Dermis blood vessel endothelial cell (primary cell): Measurements from ENCODE around the gene KRT75. TPM values are rescaled to one million over a fixed set of nuclear protein-coding genes. Genes with fewer than 3 reads are reported as not detected.
A peak's percentile ranks its signal among the peaks of the same experiment; 100 is the strongest.

Experiments
- DNase-seq: peaks from one replicate; pipeline ENCODE4 v3.0.0; 2010
- total RNA-seq: library from RNA; depleted of rRNA; stranded (reverse); fragments of >200 nt; gene quantifications from 2 replicates; pipeline ENCODE4 v1.2.3, GENCODE V29; 2014

KRT75 gene
- total RNA-seq, 1 donor from 2014 or later, result not detected

- DNase-seq, result no peak
Measured at GRCh38 chr12:52439420-52439819, 5.2 kb upstream of the KRT75 start.

DNA sequence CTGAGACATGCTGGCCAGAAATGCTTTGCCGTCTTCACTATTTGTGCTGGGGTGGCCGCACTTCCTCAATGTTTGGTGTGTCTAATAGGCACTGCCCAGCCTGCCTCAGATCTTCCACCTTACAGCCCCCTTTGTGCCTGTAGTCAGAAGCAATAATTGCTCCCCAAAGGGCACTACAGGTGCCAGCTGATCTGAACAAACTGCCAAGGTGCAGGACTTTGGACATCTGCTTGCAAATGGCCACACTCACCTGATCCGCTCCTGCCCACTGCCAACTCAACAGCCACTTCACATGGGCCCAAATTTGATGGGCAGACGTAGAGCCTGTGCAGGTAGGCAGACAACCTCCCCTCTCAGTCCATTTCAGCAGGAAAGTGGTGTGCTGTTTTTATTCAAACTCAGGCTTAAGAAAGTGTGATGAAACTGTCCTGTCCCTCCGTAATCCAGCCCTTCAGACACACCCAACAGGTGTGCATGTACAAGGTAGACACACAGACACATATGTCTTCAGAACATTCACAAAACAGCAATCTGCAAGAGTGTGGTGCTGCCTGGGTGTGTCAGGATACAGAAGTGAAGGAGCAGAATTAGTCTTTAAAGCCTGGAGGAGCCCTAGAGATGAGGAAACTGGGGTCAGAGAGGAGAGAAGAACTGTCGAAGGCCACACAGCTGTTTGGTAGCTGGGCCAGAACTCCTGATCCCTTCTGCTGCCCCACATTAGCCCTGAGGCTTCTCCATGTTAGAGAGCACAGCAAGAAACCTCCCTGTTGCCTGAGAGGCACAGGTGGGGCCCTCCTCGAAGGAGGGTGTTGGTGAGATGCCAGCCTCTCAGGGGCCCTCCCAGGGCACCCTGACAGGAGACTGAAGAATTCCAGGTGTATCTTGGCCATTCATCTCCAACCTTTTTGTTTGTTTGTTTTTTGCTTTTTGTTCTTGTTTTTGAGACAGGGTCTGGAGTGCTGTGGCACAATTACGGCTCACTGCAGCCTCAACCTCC is 4.4 kb upstream of the KRT75 start:
- DNase-seq, result no peak

- DNase-seq, result no peak
Measured at GRCh38 chr12:52437508-52437907, 3.3 kb upstream of the KRT75 start.

DNA sequence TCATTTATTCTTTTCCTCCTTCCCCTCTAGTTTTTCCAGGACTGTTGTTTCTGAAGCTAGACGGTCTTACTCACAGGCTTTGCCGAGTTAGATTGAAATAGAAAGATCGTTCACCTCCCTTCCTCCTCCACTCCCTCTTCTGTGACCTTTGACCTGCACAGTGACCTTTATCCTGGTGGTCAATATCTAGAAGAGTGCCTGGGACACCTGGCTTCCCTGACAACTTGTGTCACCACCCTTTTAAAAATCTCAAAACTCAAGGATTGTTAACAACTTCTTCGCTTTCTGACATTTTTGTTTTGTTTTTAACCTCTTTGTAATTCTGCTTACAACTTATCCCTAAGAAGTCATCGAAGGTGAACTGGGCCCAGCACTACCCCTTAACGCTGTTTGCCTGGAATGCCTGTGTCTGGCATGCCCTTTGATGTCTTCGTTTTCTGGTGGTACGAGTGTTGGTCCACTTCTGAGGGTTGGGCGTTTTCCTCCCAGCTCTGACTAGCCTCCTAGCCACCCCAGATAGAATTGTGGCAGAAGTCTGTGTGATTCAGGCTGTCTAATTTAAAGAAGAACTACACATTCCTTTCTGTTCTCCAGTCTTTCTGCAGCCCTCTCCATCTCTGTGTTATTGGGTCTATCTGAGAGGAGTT is 2.8 kb upstream of the KRT75 start:
- no peak for DNase-seq

- peak; percentile 4 for DNase-seq
Measured at GRCh38 chr12:52436000-52436827, 2.0 kb upstream of the KRT75 start.

DNA sequence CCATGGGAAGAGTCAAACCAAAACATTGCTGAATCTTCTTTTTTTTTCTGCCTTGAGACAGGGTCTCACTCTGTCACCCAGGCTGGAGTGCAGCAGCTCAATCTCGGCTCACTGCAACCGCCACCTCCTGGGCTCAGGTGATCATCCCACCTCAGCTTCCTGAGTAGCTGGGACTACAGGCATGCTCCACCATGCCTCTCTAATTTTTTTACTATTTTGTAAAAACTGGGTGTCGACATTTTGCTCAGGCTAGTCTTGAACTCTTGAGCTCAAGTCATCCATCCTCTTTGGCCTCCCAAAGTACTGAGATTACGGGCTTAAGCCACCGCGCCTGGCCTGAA is 1.5 kb upstream of the KRT75 start:
- DNase-seq, result no peak

- DNase-seq, result no peak
Measured at GRCh38 chr12:52434760-52435530, 774 bp upstream of the KRT75 start.

GRCh38 chr12:52433501-52434080 is 580 bp downstream of the KRT75 start:
- no peak for DNase-seq

- DNase-seq, result no peak
Measured at GRCh38 chr12:52432559-52433207, 1.5 kb downstream of the KRT75 start.

GRCh38 chr12:52428121-52428520 is 6.0 kb downstream of the KRT75 start:
- DNase-seq, result no peak

GRCh38 chr12:52427083-52427482 is 7.1 kb downstream of the KRT75 start:
- DNase-seq, result no peak

DNA sequence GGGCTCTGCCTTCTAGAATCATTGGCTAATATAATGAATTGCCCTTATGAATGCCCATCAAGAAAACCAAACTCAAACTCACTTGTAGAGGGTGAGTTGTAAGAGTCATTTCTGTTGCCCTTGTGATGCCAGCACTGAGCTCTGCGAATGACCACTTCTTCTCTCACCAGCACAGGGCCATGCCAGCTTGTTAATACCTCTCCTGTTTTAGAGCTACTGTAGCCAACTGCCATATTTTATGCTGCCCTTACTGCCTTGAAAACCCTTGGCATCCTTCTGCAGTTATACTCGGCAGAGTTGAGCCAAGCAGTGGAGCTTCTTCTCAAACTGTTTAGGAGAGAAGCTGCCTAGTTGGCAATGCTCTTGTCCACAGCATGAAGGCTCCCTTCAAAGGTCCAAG is 8.1 kb downstream of the KRT75 start:
- DNase-seq, result no peak

- no peak for DNase-seq
Measured at GRCh38 chr12:52425466-52425865, 8.7 kb downstream of the KRT75 start.

- no peak for DNase-seq
Measured at GRCh38 chr12:52423661-52424500, 10.3 kb downstream of the KRT75 start.

DNA sequence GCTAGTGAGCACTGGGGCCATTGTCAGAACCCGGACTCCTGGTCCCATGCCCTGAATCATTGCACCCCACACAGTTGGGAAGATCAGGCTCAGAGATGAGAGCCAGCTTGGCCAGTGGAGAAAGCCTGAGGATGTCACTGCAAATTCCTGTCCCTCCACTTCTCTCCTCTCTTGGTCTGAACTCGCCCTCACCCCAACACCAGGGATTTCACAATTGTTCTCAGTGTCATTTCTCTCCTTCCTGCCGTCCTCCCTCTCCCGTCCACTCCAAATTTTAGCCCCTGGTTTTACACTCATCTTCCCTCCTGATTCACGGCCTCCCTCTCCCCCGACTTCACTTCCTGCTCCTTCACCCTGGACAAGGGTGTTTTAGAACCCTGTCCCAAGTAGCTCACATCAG is 11.1 kb downstream of the KRT75 start:
- no peak for DNase-seq

GRCh38 chr12:52419656-52420055 is 14.5 kb downstream of the KRT75 start:
- no peak for DNase-seq

DNA sequence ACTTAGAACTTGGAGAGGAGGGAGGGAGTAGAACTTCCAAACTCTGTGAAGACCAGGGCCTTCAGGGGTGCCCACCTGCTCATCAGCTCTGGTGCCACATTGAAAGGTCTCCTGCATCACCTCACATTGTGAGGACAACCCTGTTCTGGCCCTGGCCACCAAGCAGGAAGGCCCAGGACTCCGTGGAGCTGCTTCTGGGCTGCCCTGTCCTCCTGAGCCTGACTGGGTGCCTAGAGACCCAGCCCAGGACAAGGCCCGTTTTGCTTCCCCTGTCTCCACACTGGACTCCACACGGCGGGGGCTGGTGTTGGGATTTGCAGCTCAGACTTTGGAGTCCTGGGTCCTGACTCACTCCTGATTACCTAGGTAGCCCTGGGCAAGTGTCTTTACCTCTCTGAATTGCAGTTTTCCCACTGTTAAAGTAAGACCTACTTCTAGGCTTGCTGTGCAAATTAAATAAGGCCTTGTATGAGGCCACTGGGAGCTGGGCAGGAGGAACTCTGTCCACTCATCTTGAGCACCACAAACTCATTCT is 15.5 kb downstream of the KRT75 start:
- DNase-seq, result no peak

GRCh38 chr12:52417740-52418139 is 16.4 kb downstream of the KRT75 start:
- DNase-seq, result no peak

DNA sequence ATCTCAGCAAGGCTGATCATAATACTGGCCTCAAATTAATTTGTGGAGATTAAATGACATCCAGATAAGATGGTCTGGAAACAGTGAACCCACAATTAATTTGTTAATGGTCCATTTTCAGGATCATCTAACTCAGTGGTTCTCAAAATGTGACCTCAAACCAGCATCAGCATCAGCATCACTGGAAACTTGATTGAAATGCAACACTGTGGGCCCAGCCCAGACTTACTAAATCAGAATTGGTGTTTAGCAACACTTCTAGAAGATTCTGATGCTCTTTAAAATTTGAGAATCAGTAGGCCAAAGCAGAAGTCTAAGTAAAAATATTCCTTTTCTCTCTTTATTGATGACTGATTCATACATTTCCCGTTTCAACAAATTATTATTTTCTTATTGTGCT is 17.4 kb downstream of the KRT75 start:
- no peak for DNase-seq
